ENCODE data around the gene THBS3.

- TF ChIP-seq CTCF (IDR thresholded peaks at IDR 0.05 in 8 of 11, conservative IDR thresholded peaks at IDR 0.05 in 3 of 11) (peak in 6 of 11 experiments; percentile 0 to 30 (median 26)), POLR2A (IDR thresholded peaks at IDR 0.05) (no peak)
Observed at GRCh38 chr1:155226910-155227260, 19.2 kb upstream of the THBS3 start.
